ENCODE results near the gene GAS2L2. TPM values are rescaled to one million over a fixed set of nuclear protein-coding genes. Genes with fewer than 3 reads are reported as not detected.

GAS2L2 gene
- total RNA-seq, 1 donor from 2014 or later: not detected

GRCh38 chr17:35773129-35773528, 20.1 kb upstream of the GAS2L2 start:
- Mint-ChIP-seq H3K27me3 (ENCODE audit: low read depth) (no peaks in the 10 kb centered on the region), H3K4me3 (ENCODE audit: unreplicated experiment) (no peak overlapping the region), H3K36me3 (ENCODE audit: low read depth) (no peaks in the 10 kb centered on the region), H3K27ac (ENCODE audit: unreplicated experiment) (peak overlapping the region; percentile 97), H3K4me1 (ENCODE audit: low read depth) (peaks cover 36% of the 10 kb centered on the region), H3K9me3 (ENCODE audit: low read depth) (no peaks in the 10 kb centered on the region)
- no peak for TF ChIP-seq CTCF (IDR thresholded peaks at IDR 0.05)
- DNase-seq (ENCODE audit: low spot score): no peak

- Mint-ChIP-seq H3K4me3 (ENCODE audit: unreplicated experiment) (no peak overlapping the region), H3K9me3 (ENCODE audit: low read depth) (no peaks in the 10 kb centered on the region), H3K27me3 (ENCODE audit: low read depth) (no peaks in the 10 kb centered on the region), H3K27ac (ENCODE audit: unreplicated experiment) (no peak overlapping the region), H3K4me1 (ENCODE audit: low read depth) (peaks cover 27% of the 10 kb centered on the region), H3K36me3 (ENCODE audit: low read depth) (no peaks in the 10 kb centered on the region)
- DNase-seq (ENCODE audit: low spot score): no peak
- TF ChIP-seq CTCF (IDR thresholded peaks at IDR 0.05): peak; percentile 65
Measured at GRCh38 chr17:35769895-35770486, 17.0 kb upstream of the GAS2L2 start.

GRCh38 chr17:35768797-35769196, 15.8 kb upstream of the GAS2L2 start:
- DNase-seq (ENCODE audit: low spot score): no peak
- Mint-ChIP-seq H3K36me3 (ENCODE audit: low read depth) (no peaks in the 10 kb centered on the region), H3K27ac (ENCODE audit: unreplicated experiment) (no peak overlapping the region), H3K4me1 (ENCODE audit: low read depth) (peaks cover 22% of the 10 kb centered on the region), H3K9me3 (ENCODE audit: low read depth) (no peaks in the 10 kb centered on the region), H3K27me3 (ENCODE audit: low read depth) (no peaks in the 10 kb centered on the region), H3K4me3 (ENCODE audit: unreplicated experiment) (no peak overlapping the region)
- no peak for TF ChIP-seq CTCF (IDR thresholded peaks at IDR 0.05)

- TF ChIP-seq CTCF (IDR thresholded peaks at IDR 0.05): peak; percentile 83
- no peak overlapping the region for H3K4me3 Mint-ChIP-seq (ENCODE audit: unreplicated experiment)
- peaks cover 18% of the 10 kb centered on the region for H3K4me1 Mint-ChIP-seq (ENCODE audit: low read depth)
- DNase-seq (ENCODE audit: low spot score): no peak
- H3K27ac Mint-ChIP-seq (ENCODE audit: unreplicated experiment): no peak overlapping the region
- no peaks in the 10 kb centered on the region for H3K9me3 Mint-ChIP-seq (ENCODE audit: low read depth)
- no peaks in the 10 kb centered on the region for H3K36me3 Mint-ChIP-seq (ENCODE audit: low read depth)
- H3K27me3 Mint-ChIP-seq (ENCODE audit: low read depth): no peaks in the 10 kb centered on the region
Measured at GRCh38 chr17:35766903-35767510, 14.0 kb upstream of the GAS2L2 start.

GRCh38 chr17:35766489-35766877, 13.4 kb upstream of the GAS2L2 start:
- Mint-ChIP-seq H3K9me3 (ENCODE audit: low read depth) (no peaks in the 10 kb centered on the region), H3K27ac (ENCODE audit: unreplicated experiment) (no peak overlapping the region), H3K36me3 (ENCODE audit: low read depth) (no peaks in the 10 kb centered on the region), H3K4me1 (ENCODE audit: low read depth) (peaks cover 20% of the 10 kb centered on the region), H3K27me3 (ENCODE audit: low read depth) (peaks cover under 1% of the 10 kb centered on the region), H3K4me3 (ENCODE audit: unreplicated experiment) (no peak overlapping the region)
- TF ChIP-seq CTCF (IDR thresholded peaks at IDR 0.05): no peak
- no peak for DNase-seq (ENCODE audit: low spot score)

Data from chondrocyte (in vitro differentiated cells).